NCI-H1417 treated with DMSO at 0.1 percent for 48 hours (cell line): ENCODE data around the gene LEUTX.
A peak's percentile ranks its signal among the peaks of the same experiment; 100 is the strongest.

Experiments used
- DNase-seq: peaks from one replicate; lab custom pipeline; 2025; lab: John Stamatoyannopoulos, UW

The LEUTX gene

GRCh38 chr19:39824143-39825092 is 45.8 kb downstream of the LEUTX start:
- peak; percentile 70 for DNase-seq

DNA sequence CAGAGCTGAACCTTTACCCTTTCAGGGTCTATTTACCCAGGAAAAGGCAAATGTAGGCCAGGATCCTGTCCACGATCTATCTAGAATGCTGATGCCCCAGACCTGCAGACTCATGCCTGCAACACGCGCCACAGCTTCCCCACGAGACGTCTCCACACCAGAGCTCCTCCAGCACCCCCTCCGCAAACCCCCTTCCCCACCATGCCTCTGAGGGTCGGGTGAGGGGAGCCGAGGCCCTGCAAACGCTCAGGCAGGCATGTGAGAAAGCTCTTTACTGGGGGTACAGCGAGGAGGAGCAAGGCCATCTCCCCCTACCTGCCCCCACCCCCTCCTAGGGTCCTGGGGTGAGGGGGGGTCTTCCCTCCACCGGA is 46.4 kb downstream of the LEUTX start:
- no peak for DNase-seq

GRCh38 chr19:39825531-39826076 is 47.0 kb downstream of the LEUTX start:
- no peak for DNase-seq

DNA sequence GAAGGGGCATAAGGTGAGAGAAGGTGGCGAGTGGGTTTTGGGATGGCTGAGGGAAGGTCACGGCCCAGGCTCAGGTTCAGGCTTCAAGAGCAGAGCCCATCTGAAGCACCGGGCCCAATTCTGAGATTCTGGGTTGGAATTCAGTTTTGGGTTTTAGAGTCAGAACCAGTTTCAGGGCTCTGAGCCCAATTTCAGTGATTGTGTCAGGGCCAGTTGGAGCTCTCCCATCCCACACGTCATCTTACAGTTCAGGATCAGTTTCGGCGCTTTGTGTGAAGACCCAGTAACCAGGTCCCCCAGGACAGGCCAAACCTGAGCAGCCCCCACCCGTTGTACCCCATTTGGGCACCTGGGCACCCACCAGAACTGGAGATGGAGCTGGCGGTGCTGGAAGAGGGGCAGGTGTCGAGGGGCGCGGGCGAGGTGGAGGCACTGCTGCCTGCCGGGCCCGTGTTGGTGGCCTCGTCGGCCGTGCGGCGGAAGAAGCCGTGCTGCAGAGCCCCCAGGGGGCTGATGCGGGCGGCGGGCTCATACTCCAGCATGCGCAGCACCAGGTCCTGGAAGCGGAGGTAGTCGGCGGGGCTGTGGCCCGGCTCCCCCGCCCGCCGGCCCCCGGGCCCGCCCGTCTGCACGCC is 47.8 kb downstream of the LEUTX start:
- no peak for DNase-seq

GRCh38 chr19:39827216-39827615 is 48.6 kb downstream of the LEUTX start:
- no peak for DNase-seq

DNA sequence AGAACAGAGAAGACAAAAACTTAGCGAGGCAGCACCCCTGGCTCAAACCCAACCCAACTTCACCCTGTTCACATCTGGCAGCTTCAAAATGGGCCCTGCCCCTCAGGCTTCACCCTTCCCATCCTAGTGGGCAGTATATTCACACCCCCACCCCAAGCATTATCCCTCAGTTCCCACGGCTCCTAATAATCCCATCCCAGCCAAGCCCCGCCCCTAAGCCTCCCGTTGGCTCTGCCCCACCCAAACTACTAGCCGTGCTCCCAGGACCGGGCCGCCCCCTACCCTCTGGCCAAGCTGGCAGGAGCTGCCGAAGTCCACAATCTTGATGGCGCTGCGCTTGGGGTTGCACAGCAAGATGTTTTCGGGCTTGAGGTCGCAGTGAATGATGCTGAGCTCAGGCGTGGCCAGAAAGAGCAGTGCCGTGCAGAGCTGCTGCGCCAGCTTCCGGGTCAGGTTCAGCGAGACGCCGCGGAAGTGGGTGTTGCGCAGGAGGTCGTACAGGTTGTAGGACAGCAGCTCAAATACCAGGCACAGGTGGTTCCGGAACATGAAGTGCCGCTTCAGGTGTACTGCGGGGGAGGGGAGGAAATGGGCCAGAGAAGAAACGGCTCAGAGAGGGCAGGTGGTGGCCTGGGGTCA is 49.5 kb downstream of the LEUTX start:
- DNase-seq, result no peak

DNA sequence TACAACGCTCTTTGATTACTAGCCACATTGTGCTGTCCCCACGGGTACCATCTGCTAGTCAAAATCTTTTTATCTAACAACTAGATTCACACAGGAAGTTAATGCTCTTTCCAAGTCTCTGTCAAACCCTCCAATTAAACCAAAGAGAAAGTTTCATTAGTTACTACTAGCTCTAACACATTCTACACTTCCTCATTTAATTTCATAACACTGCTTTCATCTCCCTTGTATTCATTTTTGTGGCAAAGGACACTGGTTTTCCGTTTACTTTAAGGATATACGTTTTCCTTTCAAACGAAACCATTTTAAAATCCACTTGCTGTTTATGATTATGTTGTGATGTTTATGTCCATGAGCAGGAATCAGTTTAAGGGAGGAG is 50.0 kb downstream of the LEUTX start:
- DNase-seq, result no peak

DNA sequence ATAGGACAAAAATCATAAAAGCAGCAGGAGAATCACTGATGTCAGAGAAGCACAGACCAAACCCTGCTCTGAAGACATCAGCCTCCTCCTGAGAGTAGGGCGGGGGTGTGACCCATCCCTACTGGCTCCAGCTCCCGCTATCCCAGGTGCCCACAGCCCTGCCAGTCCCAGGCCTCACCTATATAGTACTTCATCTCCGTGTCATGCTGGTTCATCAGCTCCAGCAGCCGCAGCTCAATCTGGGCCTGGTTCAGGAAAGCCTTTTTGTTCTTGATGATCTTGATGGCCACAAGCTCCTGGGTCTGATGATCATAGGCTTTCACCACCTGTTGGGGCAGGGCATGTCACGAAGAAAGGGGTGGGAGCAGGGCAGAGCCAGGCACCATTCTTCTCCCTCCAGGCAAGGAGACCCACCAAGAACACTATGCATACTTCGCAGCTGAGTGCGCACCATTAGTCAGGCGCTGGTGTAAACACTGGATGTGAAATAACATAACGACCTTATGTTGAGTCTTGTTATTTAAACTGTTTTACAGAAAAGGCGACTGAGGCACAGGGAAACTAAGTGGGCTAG is 51.1 kb downstream of the LEUTX start:
- DNase-seq, result no peak

GRCh38 chr19:39830406-39830805 is 51.8 kb downstream of the LEUTX start:
- DNase-seq, result no peak

DNA sequence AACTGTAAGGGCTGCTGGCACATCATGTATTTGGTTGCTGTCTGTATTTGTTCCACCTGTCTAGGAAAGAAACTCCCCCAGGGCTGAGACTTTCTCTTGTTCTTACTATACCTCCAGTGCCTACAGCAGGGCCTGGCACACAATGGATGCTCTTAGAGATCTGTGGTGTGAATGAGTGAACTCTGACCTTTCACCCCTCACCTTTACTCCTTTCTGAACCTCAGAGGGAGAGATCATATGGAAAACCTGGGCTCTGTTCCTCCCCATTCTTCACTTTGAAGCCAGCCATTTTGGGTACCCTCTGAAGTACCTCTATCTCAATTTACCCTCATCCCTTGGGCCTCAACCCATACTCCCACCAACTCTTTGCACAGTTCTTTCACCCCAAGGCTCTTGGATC is 52.2 kb downstream of the LEUTX start:
- DNase-seq, result no peak

- DNase-seq, result no peak
Observed at GRCh38 chr19:39831679-39832078, 53.0 kb downstream of the LEUTX start.

DNA sequence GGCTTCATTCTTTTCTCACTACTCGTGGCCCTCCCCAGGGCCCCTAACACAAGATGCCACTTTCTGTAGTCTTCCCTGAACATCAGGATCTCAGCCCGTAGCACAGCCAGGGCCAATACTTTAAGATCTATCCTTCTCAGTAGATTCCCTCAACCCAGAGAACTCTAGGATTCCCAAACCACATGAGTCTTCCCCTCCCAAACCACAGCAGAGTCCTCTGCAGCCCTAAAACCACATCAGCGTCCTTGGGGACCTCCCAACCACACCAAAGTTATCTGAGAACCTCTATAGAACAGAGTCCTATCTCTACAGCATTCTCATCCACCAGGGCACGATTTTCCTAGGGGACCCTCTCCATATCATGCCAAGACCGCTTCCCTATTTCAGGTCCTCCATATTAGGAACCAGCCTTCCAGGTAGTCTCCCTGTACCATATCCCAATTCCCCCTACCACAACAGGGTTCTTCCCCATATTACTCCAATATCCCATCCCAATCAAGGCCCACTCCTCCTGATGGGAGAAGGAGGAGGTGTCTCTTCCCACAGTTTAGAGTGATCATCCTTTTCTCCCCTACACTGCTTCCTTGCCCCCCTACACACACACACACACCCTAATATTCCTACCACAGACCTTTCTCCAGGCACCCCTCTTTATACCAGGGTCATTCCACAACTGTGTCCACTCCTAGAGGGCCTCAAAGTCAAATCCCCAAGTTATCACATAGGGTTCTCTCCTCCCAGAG is 53.9 kb downstream of the LEUTX start:
- DNase-seq, result no peak

- DNase-seq, result no peak
Observed at GRCh38 chr19:39833160-39833463, 54.5 kb downstream of the LEUTX start.

DNA sequence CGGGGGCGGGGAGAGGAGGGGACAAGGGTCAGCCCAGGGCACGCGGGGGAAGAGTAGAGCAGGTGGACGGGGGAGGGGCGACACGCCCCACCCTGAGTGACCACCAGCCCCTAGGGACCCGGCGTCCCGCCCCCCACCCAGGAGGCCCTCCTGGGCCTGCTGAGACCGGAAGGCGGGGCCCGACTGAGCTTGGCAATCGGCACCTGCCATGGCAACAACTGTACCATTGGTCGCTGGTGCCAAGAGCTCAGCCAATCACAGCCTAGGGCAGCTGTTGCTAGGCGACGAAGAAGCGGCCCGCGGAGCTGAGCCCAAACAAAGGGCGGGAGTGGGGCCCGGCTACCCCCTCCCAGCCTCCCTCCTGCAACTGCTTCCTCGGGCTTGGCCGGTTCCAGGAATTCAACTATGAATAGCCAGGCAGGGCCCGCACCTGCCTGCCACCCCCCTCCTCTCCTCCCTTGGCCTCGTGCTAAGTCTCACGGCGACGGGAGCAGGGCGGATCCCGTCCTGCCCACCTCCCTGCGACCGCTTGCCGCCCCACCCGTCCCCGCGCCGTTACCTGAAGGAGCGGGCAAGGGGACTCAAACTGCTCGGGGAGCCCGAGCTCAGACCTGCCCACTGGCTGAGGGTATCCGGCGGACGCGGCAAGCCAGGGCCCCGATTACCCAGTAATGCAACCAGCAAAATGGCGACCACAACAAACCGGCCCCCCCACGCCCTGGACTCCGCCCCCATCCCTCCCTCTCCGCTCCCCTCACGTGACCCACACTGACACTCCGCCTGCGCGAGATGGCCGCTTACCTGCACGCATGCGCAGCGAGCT is 55.0 kb downstream of the LEUTX start, which contains the start of gene DYRK1B:
TSS of gene DYRK1B (minus strand) at position 699 of the 823 bp plus-strand sequence. CDS start 2,295 bp downstream, outside the sequence.
- DNase-seq, result peak; percentile 81

- no peak for DNase-seq
Observed at GRCh38 chr19:39834287-39834841, 55.7 kb downstream of the LEUTX start.
